Stromal cell of bone marrow (primary cell): ENCODE measurements around the gene PYY.

Experiments used
- DNase-seq: peaks from one replicate; pipeline ENCODE4 v3.0.0-alpha.2; 2012; ENCODE audit warnings: low read depth

Gene PYY

DNA sequence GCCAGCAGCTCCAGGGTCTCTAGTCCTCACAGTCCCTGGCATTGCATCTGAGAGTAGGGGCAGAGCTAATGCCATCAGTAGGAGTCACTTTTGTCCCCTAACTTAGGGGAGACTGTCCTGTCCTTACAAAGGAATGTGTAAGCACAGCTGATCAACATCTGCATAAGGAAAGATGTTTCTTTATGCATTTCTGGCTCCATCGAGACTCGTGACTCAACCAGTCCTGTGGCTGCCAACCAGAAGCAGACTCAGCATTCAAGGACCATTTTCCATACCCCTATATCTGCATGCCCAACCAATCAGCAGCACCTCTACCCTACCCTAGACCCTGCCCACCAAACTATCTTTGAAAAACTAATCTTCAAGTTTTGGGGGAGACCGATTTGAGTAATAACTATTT is 38.2 kb downstream of the PYY start:
- DNase-seq, result no peak

DNA sequence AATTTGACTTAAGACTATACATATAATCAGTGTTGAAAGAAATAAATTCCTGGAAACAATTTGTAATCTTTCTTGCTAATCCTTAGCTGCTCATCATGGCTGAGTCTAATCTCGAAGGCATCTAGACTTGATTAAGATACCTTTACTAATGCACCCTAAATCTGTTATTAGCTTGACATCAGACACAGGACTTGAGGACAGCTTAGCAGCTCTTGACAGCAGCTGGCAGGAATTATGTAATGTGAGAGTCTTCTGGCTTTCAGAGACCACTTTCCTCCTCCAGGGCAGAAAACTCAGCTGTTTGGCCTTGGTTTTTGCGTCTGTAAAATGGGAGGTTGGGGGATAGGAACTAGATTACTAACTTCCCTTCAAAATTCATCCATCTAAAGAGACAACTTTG is 39.3 kb downstream of the PYY start:
- no peak for DNase-seq

DNA sequence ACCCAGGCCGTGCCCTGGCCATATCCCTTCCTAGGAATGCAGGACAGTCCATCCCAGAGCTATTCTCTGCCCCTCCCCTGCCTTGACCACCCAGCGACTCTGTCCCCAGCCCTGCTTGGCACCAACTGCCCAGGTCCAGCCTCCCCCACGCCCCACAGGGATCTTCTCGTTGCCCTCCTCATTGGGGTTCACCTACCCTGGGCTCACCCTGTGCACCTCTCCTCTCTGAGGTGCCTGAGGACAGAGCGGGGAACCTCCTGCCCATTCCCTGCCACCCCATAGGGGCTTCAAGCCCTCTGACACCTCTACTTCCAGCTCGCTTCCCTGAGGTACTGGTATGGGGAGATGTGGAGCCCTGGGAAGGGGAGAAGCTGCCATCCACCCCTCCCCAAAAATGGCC is 40.2 kb downstream of the PYY start:
- DNase-seq, result no peak

DNA sequence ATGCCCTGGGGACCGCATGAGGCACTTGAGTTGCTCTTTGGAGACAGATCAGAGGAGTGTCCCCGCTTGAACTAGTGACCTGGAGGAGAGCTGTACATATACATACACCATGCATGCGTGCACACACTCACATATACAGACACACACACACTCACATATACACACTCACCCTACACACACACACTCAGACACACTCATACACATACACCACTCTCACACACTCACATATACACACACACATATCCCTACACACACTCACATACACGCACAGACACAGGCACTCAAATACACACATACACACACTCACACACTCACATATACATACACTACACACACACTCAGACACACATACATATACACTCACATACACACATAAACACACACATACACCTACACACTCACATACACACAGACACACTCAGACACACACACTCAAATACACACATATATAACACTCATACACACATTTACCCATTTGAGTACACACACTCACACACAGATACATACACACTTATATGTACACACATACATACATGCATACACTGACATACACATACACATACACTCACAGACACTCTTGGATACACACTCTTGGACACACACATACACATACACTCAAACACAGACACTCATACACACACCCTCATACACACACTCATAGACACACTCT is 41.0 kb downstream of the PYY start:
- no peak for DNase-seq

DNA sequence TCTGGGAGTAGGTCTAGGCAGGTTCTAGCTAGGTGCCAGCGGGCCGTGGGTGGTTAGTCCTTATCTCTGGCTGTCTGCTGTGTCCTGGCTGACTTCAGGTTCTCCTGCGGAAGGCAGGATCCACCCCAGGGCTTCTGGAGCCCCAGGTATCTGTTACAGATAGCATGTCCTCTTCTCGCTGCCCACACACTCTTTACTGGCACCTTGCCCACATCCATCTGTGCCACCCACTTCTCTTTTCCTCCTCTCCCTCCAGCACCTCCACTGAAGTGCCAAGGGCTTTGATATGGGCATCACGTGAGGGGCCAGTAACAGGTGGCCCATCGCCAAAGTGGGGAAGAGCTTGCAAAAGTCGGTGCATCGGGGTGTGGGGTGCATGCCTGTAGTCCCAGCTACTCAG is 41.8 kb downstream of the PYY start:
- DNase-seq, result no peak

DNA sequence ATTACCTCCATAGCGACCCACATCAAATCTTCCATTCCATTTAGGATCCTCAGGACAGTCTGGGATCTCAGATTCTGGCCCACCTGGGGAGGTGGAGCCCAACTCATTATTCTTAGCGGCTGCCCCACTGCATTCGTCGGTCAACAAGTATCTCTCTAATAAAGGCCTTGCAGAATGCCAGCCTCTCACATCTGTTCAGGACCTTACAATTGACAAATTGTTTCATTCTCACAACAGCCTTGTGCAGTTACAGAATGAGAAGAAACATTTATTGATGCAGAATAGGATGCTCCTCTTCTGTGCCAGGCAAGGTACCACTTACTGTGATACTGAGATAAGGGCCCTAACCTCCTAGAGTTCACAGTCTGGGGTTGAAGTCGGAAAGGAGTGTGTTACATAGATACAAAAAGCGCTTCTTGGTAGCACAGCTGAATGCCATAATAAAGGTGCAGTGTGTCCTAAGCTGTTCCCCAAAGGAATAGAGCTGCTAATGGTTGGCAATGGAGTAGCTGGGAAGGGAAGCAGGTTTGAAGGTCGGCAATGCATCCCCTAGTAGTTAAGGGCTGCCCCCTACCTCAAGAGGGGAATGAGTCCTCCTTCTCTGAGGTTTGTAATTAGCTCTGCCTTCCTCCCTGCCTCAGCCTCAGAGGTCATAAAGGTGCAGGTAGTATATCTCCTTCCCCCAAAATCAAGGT is 44.1 kb downstream of the PYY start:
- no peak for DNase-seq

DNA sequence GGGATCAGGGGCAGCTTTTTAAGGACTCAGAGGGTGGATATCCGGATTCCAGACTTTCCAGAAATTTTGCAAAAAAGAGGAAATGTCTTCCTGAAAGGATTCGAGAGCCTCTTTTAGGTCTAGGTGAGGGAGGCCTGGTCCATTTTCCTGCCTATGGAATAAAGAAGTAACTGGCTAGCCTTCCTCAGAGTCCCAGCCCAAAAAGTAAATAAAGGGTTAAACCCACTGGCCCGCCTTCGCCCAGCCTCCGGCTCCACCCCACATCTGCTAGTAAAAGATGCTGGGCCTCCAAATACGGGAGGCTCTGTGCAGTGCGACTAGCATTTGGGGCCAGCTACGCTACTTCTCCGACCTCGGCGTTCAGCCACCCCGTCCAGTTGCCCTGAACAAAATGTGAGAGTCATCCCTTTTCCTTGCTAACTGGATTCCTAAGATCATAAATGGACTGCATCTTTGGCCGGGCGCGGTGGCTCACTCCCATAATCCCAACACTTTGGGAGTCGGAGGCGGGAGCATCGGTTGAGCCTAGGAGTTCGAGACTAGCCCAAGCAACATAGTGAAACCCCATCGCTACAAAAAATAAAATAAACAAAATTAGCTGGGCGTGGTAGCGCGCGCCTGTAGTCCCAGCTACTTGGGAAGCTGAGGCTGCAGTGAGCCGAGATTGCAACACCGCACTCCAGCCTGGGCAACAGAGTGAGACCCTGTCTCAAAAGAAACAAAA is 45.6 kb downstream of the PYY start:
- DNase-seq, result peak; percentile 64

DNA sequence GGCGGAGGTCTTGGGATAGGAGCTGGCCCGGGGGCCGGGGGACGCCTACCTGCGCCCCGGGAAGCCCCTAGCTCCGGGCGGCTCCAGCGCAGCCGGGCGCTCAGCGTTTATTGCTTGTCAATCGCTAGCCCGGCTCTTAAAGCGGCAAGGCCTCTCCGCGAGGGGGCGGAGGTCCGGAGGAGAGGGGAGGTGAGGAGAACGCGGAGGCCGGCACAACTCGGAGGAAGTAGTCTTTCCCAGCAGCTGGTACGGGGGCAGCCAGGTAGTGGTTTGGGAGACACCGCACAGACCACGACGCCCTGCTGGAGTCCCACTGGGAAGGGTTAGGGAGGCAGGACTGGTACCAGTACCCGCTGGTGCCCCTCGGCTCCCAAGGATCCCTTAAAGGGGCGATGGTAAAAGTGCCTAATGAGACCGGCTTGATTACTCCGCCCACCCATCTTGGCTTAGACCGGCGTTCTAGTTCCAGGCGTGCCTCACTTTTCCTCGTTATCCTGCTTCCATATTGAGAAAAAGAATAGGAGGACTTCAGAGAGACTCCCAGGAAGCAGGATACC is 46.2 kb downstream of the PYY start, which contains the start of gene MPP2:
Gene MPP2, minus strand, starts transcription at position 112 of the 557 bp plus-strand sequence. CDS start 3,076 bp downstream, outside the sequence.
- peak; percentile 49 for DNase-seq

DNA sequence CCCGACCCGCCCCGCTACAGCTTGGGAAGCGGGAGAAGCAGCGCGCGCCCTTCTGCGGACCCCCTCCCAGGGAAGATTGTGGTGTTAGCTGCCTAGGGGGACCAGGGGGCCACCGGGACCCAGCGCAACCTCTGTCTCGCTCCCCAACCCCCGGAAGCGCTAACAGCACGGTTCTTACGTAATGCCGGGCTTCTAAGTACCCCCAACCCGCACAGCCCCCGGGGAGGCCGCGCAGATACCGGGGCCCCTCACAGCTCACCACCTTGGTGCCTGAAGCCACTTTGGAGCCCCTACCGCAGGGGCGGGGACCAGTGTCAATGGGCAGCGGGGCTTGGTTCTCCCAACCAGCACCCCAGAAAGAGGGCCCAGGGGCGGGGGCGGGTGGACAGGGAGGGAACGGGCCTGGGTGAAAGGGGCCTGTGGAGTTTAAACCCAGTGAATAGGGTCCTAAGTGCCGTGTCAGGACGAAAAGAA is 46.8 kb downstream of the PYY start:
- DNase-seq, result no peak

DNA sequence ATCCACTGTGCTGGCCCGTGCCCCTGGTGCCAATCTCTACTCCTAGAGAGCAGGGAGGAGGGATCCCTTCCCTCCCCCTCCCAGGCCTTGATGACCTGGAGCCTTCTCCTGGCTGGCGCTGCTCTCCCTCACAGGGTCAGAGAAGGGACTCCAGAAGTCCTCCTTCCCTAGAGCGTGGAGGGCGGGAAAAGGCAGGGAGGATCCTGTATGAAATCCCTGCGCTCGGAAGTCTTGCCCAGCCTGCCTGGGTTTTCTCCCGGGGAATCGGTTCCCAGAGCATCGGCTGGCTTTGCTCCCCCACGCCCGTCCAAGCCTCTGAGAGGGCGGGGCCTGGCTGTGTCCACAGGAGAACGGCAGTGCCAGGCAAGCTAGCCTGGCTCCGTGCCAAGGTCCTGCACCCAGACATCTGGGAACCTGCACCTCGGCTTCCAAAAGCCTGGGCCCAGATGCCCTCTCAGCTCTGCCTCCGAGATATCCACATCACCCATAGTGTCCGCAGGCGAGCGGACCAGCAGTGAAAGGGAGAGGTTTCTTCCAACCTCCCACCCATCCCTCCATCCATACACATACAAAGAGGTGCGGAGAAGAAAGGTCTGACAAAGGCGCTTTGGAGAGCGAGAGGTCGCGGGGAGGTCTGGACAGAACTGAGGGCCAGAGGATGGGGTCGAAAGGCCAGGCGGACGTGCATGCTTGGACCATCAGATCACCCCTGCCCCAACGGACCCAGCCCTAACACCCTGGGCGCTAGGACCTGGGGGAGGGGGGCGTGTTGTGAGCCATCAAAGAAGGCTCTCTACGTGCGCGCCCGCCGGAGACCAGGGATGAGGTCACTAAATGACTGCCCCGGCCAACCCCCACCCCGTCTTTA is 47.5 kb downstream of the PYY start:
- peak; percentile 47 for DNase-seq

DNA sequence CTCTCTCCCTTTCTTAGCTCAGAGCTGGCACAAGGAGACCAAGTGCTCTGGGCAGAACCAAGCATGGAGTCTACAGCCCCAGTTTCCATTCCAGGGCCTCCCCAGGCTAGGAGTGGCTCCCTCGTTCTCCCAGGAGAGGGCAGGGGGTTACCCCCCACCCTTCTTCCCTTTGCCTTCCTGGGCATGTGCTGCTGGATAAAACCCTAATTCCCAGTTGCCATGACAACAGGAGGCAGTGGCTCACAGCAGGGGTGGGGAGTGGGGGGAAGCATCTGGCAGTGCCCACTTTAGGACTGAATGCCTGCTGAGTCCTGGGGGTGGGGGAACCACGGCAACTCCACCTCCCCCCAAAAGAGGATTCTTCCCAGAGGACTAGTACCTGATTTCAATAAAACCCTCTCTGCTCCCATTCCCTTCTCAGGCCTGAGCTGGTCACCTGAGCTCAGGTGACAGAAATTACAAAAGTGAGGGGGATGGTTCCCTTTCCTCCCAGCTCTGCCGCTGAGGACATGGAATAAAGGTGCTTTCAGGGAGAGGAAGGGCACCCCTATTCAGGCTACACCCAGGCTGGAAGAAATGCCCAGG is 48.2 kb downstream of the PYY start:
- no peak for DNase-seq
